SK-N-SH (cell line): ENCODE measurements around the gene SPPL2C. TPM values are rescaled to one million over a fixed set of nuclear protein-coding genes. Genes with fewer than 3 reads are reported as not detected.

Experiments
- CTCF ChIA-PET: fragments of 300-600, 350-600 bp; formaldehyde crosslinking; extraction: SDS; loops from one replicate; lab custom pipeline; 2021; lab: Yijun Ruan, JAX
- POLR2A ChIA-PET: fragments of 350-600 bp; sonication (Branson Sonifier 250); formaldehyde crosslinking; extraction: SDS; loops from one replicate; lab custom pipeline; 2020; ENCODE audit warnings: antibody characterized with exemption, inconsistent platforms; lab: Yijun Ruan, JAX
- DNase-seq: peaks from one replicate; pipeline ENCODE4 v3.0.0; 2012
- H2AFZ ChIP-seq: fragments of 200-600 bp; sonication (generic); 2 replicates; pipeline ENCODE4 v1.8.1; 2016; ENCODE audit warnings: antibody characterized with exemption, mild to moderate bottlenecking, low read depth
- H3F3A ChIP-seq: fragments of 200-600 bp; sonication (generic); replicated peaks from 2 replicates; pipeline ENCODE3; 2016; ENCODE audit warnings: antibody characterized with exemption, mild to moderate bottlenecking; ENCODE audit not compliant: insufficient read depth
- H3K27ac ChIP-seq, 2 experiments: fragments of 200-500 bp in 1 of 2; fragments of 200-600 bp in 1 of 2; sonication (Bioruptor generic) in 1 of 2; sonication (generic), shearing (Covaris generic) in 1 of 2; 2 replicates each; pipeline versions ENCODE4 v1.5.1 to v1.6.1; 2014 to 2016; ENCODE audit warnings: low read depth in 2 of 2, inconsistent platforms in 1 of 2, low read length in 1 of 2, mild to moderate bottlenecking in 1 of 2, mixed read lengths in 1 of 2
- H3K27me3 ChIP-seq: fragments of 200-600 bp; sonication (generic), shearing (Covaris generic); 2 replicates; pipeline ENCODE4 v1.6.1; 2016; ENCODE audit warnings: mixed run types; ENCODE audit not compliant: insufficient read depth
- H3K36me3 ChIP-seq, 2 experiments: fragments of 200-500 bp in 1 of 2; fragments of 200-600 bp in 1 of 2; sonication (Bioruptor generic) in 1 of 2; sonication (generic) in 1 of 2; replicated peaks in 1 of 2; 2 replicates each; pipeline versions ENCODE3 to v1.5.1; 2014 to 2016; ENCODE audit warnings: low read length in 1 of 2, mild to moderate bottlenecking in 1 of 2; ENCODE audit not compliant: insufficient read depth in 2 of 2, control insufficient read depth in 1 of 2
- H3K4me1 ChIP-seq, 2 experiments: fragments of 200-500 bp in 1 of 2; fragments of 200-600 bp in 1 of 2; sonication (Bioruptor generic) in 1 of 2; sonication (generic), shearing (Covaris generic) in 1 of 2; 2 replicates each; pipeline versions ENCODE4 v1.5.1 to v1.6.1; 2014 to 2016; ENCODE audit warnings: low read depth in 1 of 2, low read length in 1 of 2, mixed run types in 1 of 2; ENCODE audit not compliant: insufficient read depth in 2 of 2, control insufficient read depth in 1 of 2
- H3K4me2 ChIP-seq: fragments of 200-600 bp; sonication (generic), shearing (Covaris generic); 2 replicates; pipeline ENCODE4 v1.6.1; 2017; ENCODE audit warnings: mixed run types
- H3K4me3 ChIP-seq, 2 experiments: fragments of 200-500 bp in 1 of 2; fragments of 200-600 bp in 1 of 2; sonication (Bioruptor generic) in 1 of 2; sonication (generic), shearing (Covaris generic) in 1 of 2; 2 replicates each; pipeline versions ENCODE4 v1.5.1 to v1.8.1; 2014 to 2016; ENCODE audit warnings: low read depth in 2 of 2, inconsistent platforms in 1 of 2, low read length in 1 of 2, mild to moderate bottlenecking in 1 of 2, mixed read lengths in 1 of 2, moderate library complexity in 1 of 2
- H3K79me2 ChIP-seq: fragments of 200-600 bp; sonication (generic); 2 replicates; pipeline ENCODE4 v1.8.1; 2017; ENCODE audit warnings: mild to moderate bottlenecking; ENCODE audit not compliant: insufficient read depth
- H3K9ac ChIP-seq: fragments of 200-600 bp; sonication (generic); 2 replicates; pipeline ENCODE4 v1.6.1; 2017; ENCODE audit warnings: mixed run types
- H3K9me2 ChIP-seq: fragments of 200-600 bp; sonication (generic); 2 replicates; pipeline ENCODE4 v1.6.1; 2017; ENCODE audit warnings: mixed run types
- H3K9me3 ChIP-seq: fragments of 200-600 bp; sonication (generic); 2 replicates; pipeline ENCODE4 v1.6.1; 2017; ENCODE audit warnings: mixed run types, mild to moderate bottlenecking, moderate library complexity
- H4K20me1 ChIP-seq: fragments of 200-600 bp; sonication (generic); 2 replicates; pipeline ENCODE4 v1.6.1; 2017; ENCODE audit warnings: mild to moderate bottlenecking, mixed run types; ENCODE audit not compliant: insufficient read depth
- ELF1 ChIP-seq: IDR thresholded peaks from 2 replicates; pipeline ENCODE4 v1.4.0; 2012
- EP300 ChIP-seq, 2 experiments: IDR thresholded peaks; 2 replicates each; pipeline versions ENCODE4 v1.4.0 to v1.6.1; 2012; ENCODE audit warnings: borderline replicate concordance in 1 of 2, low read depth in 1 of 2, low read length in 1 of 2
- EZH2phosphoT487 ChIP-seq: fragments of 200-600 bp; sonication (generic); IDR thresholded peaks from 2 replicates; pipeline ENCODE4 v1.6.1; 2017; ENCODE audit warnings: low read depth, mixed run types, mild to moderate bottlenecking, antibody characterized with exemption, moderate library complexity, borderline replicate concordance
- MEF2A ChIP-seq: IDR thresholded peaks from 2 replicates; pipeline ENCODE4 v1.4.0; 2012; ENCODE audit warnings: low read depth, borderline replicate concordance
- RCOR1 ChIP-seq: fragments of 150-350 bp; IDR thresholded peaks from 2 replicates; pipeline ENCODE4 v1.6.1; 2017; ENCODE audit warnings: antibody characterized with exemption, low read length
- RFX5 ChIP-seq: IDR thresholded peaks from 2 replicates; pipeline ENCODE4 v1.6.1; 2012; ENCODE audit warnings: mild to moderate bottlenecking, improper control_type of control experiment, low read length
- SMC3 ChIP-seq: IDR thresholded peaks from 2 replicates; pipeline ENCODE4 v1.6.1; 2012; ENCODE audit warnings: low read depth, low read length, improper control_type of control experiment
- TAF1 ChIP-seq: IDR thresholded peaks from 2 replicates; pipeline ENCODE4 v1.6.1; 2012; ENCODE audit warnings: low read depth, mild to moderate bottlenecking, low read length, moderate library complexity, borderline replicate concordance
- YY1 ChIP-seq: IDR thresholded peaks from 2 replicates; pipeline ENCODE4 v1.4.0; 2012; ENCODE audit warnings: low read depth, mild to moderate bottlenecking
- WGBS: methylation state at CpG from one replicate; pipeline ENCODE4 v1.1.6; 2017; ENCODE audit warnings: low lambda C conversion rate; 5-methylcytosine and 5-hydroxymethylcytosine counted together
- polyA plus RNA-seq, 3 experiments: library from polyadenylated mRNA; depleted of rRNA; stranded (reverse); fragments of >200 nt; gene quantifications; 2 replicates each; pipeline ENCODE4 v1.2.3, GENCODE V29; 2012
- TF ChIP-seq, protein P1 (sequence below): fragments of 200-600 bp; sonication (generic); IDR thresholded peaks from 2 replicates; pipeline ENCODE4 v1.6.1; 2017; ENCODE audit warnings: antibody characterized with exemption, mild to moderate bottlenecking, moderate library complexity
- TF ChIP-seq, protein P2 (sequence below): IDR thresholded peaks from 2 replicates; pipeline ENCODE4 v1.4.0; 2012; ENCODE audit warnings: low read depth, borderline replicate concordance
- TF ChIP-seq, protein P3 (sequence below): IDR thresholded peaks from 2 replicates; pipeline ENCODE4 v1.4.0; 2012; ENCODE audit warnings: low read depth, borderline replicate concordance

SPPL2C gene
- polyA plus RNA-seq, 1 of the 3 experiments (the other 2 are of a cell fraction) = not detected

DNA sequence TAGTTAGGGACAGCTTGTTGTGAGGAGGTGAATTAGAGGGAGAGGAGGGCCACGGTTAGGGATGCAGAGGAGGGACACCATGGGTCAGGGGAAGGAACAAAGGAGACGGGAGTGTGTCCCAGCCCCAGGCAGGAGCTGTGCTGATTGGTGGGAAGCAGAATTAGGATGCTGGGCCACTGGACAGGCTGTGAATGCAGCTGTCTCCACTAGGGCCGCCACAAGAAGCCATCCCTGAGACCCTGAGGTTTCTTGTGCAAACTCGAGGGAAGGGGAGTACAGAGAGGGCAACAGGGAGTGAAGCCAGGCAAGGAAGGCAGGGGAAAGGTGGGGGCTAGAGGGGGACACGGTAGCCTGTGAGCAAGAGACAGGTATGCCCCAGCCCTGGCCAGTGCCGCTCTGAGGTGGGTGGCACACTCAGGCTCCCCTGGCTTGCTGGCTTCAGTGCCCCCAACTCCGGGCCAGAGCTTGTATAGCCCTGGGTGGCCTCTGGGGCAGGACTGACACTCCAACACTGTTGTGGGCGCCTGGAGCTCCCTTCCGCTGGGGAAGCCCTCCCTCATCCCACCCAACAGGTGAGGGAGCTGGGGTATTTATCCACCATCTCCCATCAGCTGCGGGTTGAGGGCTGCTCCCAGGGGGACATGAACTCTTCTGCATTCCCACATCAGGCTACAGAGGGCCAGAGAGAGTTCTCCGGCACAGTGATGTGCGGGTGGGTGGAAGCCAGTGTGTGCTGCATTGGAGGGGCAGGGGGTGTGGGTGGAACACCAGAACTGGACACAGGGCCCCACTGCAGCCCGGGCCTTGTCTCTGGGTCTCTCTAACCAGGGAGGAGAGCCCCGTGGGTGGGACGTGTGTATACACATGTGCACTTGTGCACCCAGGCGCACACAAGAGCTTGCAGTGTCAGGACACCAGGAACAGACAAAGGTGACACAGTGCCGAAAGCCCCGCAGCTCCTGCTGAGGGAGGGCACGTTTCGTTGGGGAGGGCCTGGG lies 8.3 kb upstream of the SPPL2C start:
- CTCF ChIA-PET = interaction anchor here (0.7 to 18.6 kb wide), 8 partner anchors 5 to 195 kb away, joined by 3 to 327 read pairs (median 90); partner anchors contain the start of genes CRHR1 and SPPL2C
- TF ChIP-seq EZH2phosphoT487 = no peak
- no peak for TF ChIP-seq TAF1
- no peak for TF ChIP-seq ELF1
- no peak for TF ChIP-seq RCOR1
- TF ChIP-seq MEF2A = no peak
- TF ChIP-seq SMC3 = no peak
- TF ChIP-seq YY1 = no peak
- no peak for TF ChIP-seq EP300 (IDR thresholded peaks at IDR 0.05; ENCODE audit: borderline replicate concordance in 1 of 2, low read depth in 1 of 2, low read length in 1 of 2)
- TF ChIP-seq RFX5 = no peak
- TF ChIP-seq, protein P1, sequence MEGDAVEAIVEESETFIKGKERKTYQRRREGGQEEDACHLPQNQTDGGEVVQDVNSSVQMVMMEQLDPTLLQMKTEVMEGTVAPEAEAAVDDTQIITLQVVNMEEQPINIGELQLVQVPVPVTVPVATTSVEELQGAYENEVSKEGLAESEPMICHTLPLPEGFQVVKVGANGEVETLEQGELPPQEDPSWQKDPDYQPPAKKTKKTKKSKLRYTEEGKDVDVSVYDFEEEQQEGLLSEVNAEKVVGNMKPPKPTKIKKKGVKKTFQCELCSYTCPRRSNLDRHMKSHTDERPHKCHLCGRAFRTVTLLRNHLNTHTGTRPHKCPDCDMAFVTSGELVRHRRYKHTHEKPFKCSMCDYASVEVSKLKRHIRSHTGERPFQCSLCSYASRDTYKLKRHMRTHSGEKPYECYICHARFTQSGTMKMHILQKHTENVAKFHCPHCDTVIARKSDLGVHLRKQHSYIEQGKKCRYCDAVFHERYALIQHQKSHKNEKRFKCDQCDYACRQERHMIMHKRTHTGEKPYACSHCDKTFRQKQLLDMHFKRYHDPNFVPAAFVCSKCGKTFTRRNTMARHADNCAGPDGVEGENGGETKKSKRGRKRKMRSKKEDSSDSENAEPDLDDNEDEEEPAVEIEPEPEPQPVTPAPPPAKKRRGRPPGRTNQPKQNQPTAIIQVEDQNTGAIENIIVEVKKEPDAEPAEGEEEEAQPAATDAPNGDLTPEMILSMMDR = no peak
- TF ChIP-seq, protein P2, sequence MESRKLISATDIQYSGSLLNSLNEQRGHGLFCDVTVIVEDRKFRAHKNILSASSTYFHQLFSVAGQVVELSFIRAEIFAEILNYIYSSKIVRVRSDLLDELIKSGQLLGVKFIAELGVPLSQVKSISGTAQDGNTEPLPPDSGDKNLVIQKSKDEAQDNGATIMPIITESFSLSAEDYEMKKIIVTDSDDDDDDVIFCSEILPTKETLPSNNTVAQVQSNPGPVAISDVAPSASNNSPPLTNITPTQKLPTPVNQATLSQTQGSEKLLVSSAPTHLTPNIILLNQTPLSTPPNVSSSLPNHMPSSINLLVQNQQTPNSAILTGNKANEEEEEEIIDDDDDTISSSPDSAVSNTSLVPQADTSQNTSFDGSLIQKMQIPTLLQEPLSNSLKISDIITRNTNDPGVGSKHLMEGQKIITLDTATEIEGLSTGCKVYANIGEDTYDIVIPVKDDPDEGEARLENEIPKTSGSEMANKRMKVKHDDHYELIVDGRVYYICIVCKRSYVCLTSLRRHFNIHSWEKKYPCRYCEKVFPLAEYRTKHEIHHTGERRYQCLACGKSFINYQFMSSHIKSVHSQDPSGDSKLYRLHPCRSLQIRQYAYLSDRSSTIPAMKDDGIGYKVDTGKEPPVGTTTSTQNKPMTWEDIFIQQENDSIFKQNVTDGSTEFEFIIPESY = no peak
- TF ChIP-seq, protein P3, sequence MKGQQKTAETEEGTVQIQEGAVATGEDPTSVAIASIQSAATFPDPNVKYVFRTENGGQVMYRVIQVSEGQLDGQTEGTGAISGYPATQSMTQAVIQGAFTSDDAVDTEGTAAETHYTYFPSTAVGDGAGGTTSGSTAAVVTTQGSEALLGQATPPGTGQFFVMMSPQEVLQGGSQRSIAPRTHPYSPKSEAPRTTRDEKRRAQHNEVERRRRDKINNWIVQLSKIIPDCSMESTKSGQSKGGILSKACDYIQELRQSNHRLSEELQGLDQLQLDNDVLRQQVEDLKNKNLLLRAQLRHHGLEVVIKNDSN = no peak
- Histone ChIP-seq H2AFZ (no peak overlapping the region), H3K27ac (no peak overlapping the region), H3K27me3 (peaks cover 16% of the 10 kb centered on the region; the same call in 1 of the 2 replicates), H4K20me1 (no peaks in the 10 kb centered on the region), H3K4me3 (no peak overlapping the region), H3K9ac (no peak overlapping the region), H3K36me3 (no peaks in the 10 kb centered on the region), H3K79me2 (no peaks in the 10 kb centered on the region), H3K9me2 (no peaks in the 10 kb centered on the region), H3K4me2 (no peak overlapping the region), H3K4me1 (peaks cover 0 to 2% of the 10 kb centered on the region in 2 experiments; a peak in 1 of 4 replicates), H3F3A (no peaks in the 10 kb centered on the region), H3K9me3 (no peaks in the 10 kb centered on the region)
- DNase-seq = no peak
- WGBS = 51% methylated on average over 15 of the region's 20 CpGs
- POLR2A ChIA-PET = interaction anchor here (1.1 kb wide), 1 partner anchor 12 kb away, joined by 3 read pairs; no protein-coding TSS in a partner anchor
